ENCODE results near the gene CDH23. TPM values are rescaled to one million over a fixed set of nuclear protein-coding genes. Genes with fewer than 3 reads are reported as not detected.

Gene CDH23
- total and polyA plus RNA-seq, 2 of the 8 experiments (the other 6 are each of a cell fraction or from before 2014, with no cell fraction given): 1.9 to 4.9 TPM

- no peak for TF ChIP-seq CHD7 (IDR thresholded peaks at IDR 0.05; ENCODE audit: insufficient replicate concordance, low read length)
- TF ChIP-seq KDM1A (IDR thresholded peaks at IDR 0.05; ENCODE audit: borderline replicate concordance, low read length): no peak
- no peak for TF ChIP-seq SAP30 (IDR thresholded peaks at IDR 0.05; ENCODE audit: insufficient read depth, insufficient replicate concordance, low read length)
- TF ChIP-seq SIX5 (IDR thresholded peaks at IDR 0.05; ENCODE audit: low read depth, low read length): no peak
- TF ChIP-seq SP4 (IDR thresholded peaks at IDR 0.05; ENCODE audit: low read length): no peak
- TF ChIP-seq ATF3 (IDR thresholded peaks at IDR 0.05; ENCODE audit: insufficient read depth, low read depth, low read length): no peak
- no peak for TF ChIP-seq MAFK (IDR thresholded peaks at IDR 0.05; ENCODE audit: low read depth, low read length)
- TF ChIP-seq MAX (IDR thresholded peaks at IDR 0.05): no peak
- no peak for TF ChIP-seq SUZ12 (IDR thresholded peaks at IDR 0.05; ENCODE audit: low read length)
These were observed 387.4 kb downstream of the CDH23 start (continued) for GRCh38 chr10:71783917-71784678.
